Suppressor macrophage treated with lipopolysaccharide for 4 hours (primary cell): Measurements from ENCODE around the gene MAPKAPK5.
A peak's percentile ranks its signal among the peaks of the same experiment; 100 is the strongest.
"Not testable (repeated sequence)": the region's sequence is repeated elsewhere in the genome, so short reads cannot be mapped to it uniquely, and the experiment has no call there.

Source experiments
- DNase-seq: peaks from one replicate; pipeline ENCODE4 v3.0.0-alpha.2; 2020

MAPKAPK5 gene

GRCh38 chr12:111828338-111828979 is 13.6 kb upstream of the MAPKAPK5 start:
- DNase-seq: no peak

GRCh38 chr12:111829635-111830034 is 12.4 kb upstream of the MAPKAPK5 start:
- DNase-seq: not testable (repeated sequence)

GRCh38 chr12:111834740-111835386 is 7.2 kb upstream of the MAPKAPK5 start:
- peak; percentile 43 for DNase-seq

- not testable (repeated sequence) for DNase-seq
Measured at GRCh38 chr12:111835531-111836181, 6.4 kb upstream of the MAPKAPK5 start.

GRCh38 chr12:111838353-111838752 is 3.7 kb upstream of the MAPKAPK5 start:
- DNase-seq: no peak

GRCh38 chr12:111840807-111841206 is 1.2 kb upstream of the MAPKAPK5 start:
- no peak for DNase-seq

GRCh38 chr12:111841236-111841749 is 735 bp upstream of the MAPKAPK5 start:
- DNase-seq: peak; percentile 11

DNA sequence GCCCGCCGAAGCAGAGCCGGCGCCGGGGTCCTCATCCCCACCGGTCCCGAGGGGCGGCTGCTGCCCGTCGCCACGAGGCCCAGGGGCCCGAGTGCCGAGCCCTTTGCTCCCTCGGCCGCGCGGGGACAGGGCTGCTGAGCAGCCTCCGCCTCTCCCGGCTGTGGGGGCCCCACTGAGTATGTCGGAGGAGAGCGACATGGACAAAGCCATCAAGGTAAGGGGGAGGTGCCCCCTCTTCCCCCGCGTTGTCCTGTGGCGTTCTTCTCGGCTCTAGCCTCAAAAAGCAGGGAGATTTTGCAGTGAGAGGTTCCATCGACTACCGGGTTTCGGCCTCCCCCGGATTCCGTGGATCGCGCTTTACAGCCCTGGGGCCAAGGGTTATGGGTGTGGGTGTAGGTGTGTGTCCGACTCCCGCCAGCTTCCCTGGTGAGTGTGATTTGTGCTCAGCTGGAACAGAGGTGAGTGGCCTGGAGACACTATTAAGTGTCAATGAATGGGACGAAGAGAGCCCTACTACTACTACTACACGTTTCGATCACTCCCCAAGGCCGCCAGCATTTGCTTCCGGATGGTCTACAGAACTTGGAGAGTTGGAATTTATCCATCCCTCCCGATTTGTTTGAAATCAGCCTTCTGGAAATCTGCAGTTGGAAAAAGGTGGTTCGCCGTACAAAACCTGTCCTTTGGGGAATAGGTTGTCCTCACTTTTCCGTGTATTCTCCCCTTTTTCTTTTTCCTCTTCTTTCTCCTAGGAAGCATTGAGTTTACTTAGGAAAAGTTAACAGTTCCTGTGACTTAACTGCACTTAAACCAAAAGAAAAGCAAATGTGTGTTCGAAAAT is 748 bp downstream of the MAPKAPK5 start:
- DNase-seq: no peak

DNA sequence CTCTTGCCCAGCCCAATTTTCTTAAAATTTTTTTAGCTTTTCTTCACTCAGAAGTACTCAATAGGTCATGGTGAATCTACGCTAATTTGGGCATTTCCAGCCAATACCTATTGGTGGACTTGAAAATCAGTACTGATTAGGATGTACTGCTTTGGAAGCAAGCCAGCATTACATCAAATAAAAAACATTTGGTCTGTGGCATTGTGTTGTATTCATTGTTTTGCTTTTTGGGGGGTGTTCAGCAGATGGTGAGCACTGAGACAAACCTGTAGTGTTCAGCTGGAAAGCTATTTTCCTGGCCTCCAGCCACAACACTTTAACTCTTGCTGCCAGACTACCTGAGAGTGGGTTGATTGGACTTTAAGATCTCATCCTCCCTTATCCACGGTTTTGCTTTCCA is 4.0 kb downstream of the MAPKAPK5 start:
- DNase-seq: no peak

DNA sequence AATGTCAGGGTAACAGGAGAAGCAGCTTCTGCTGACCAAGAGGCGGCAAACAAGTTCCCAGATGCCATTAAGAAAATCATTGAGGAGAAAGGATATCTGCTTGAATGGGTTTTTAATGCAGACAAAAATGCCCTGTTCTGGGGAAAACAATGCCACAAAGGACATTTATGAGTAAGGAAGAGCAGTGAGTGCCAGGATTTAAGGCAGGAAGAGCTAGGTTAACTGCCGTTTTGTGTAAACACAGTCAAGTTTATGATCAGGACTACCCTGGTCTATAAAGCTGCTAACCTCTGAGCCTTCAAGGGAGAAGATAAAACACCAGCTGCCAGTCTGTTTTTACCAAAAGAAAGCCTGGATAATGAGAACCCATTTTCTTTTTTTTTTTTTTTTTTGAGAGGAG is 8.5 kb downstream of the MAPKAPK5 start:
- no peak for DNase-seq

GRCh38 chr12:111858186-111858585 is 16.2 kb downstream of the MAPKAPK5 start:
- no peak for DNase-seq

- no peak for DNase-seq
Measured at GRCh38 chr12:111858778-111859177, 16.8 kb downstream of the MAPKAPK5 start.

GRCh38 chr12:111864913-111865312 is 22.9 kb downstream of the MAPKAPK5 start:
- DNase-seq: peak; percentile 58

- no peak for DNase-seq
Measured at GRCh38 chr12:111867531-111867930, 25.5 kb downstream of the MAPKAPK5 start.

- peak; percentile 24 for DNase-seq
Measured at GRCh38 chr12:111868676-111869588, 26.9 kb downstream of the MAPKAPK5 start.

- peak; percentile 42 for DNase-seq
Measured at GRCh38 chr12:111869671-111870070, 27.6 kb downstream of the MAPKAPK5 start.

- DNase-seq: no peak
Measured at GRCh38 chr12:111870216-111870615, 28.2 kb downstream of the MAPKAPK5 start.

DNA sequence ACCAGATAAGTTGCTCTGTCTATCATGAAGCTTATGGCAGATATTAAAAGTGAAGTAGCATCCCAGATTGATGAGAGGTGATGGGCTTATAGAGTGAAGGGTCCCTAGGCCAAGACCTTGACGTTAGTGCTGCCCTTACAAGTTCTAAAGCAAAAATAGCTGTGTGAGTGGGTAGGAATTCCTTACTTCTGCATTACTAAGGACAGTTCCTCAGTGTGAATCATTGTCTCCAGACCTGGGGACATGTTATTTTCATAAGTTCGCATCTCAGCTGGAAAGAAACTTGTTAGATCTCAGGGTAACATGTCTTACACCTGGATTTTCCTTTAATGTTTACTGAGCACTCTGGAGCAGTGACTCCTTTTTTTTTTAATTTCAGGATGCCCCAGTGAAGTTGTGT is 28.7 kb downstream of the MAPKAPK5 start:
- DNase-seq: peak; percentile 36

GRCh38 chr12:111873113-111873512 is 31.1 kb downstream of the MAPKAPK5 start:
- DNase-seq: no peak

GRCh38 chr12:111881716-111882115 is 39.7 kb downstream of the MAPKAPK5 start:
- peak; percentile 45 for DNase-seq

- DNase-seq: peak; percentile 60
Measured at GRCh38 chr12:111886662-111887545, 44.9 kb downstream of the MAPKAPK5 start.
